Measurements from ENCODE around the gene AFF1. TPM values are rescaled to one million over a fixed set of nuclear protein-coding genes. Genes with fewer than 3 reads are reported as not detected.

AFF1 gene
- total RNA-seq, 3 donors from 2014 or later: 84.0 to 150 (median 120) TPM

DNA sequence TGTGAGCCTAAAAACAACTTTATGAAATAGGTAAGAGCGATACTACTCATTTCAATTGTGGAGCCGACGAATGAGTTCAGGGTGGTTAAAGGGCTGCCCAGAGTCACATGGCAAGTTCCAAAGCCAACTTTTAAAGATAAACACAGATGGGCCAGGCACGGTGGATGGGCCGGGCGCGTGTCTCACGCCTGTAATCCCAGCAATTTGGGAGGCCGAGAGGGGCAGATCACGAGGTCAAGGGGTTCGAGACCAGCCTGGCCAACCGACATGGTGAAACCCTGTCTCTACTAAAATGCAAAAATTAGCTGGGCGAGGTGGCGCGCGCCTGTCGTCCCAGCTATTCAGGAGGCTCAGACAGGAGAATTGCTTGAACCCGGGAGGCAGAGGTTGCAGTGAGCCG, 41.7 kb upstream of the AFF1 start:
- TF ChIP-seq CTCF (IDR thresholded peaks at IDR 0.05): no peak
- H3K4me3 ChIP-seq: no peak overlapping the region
- DNase-seq: no peak
- intact Hi-C loops (cut with DNase I, micrococcal nuclease): loop anchor here in 1 of 2 donors (5.0 kb wide), 1 partner anchor 396 kb away; no protein-coding TSS in a partner anchor
- H3K4me1 ChIP-seq (ENCODE audit: low read depth): no peaks in the 10 kb centered on the region
- no peaks in the 10 kb centered on the region for H3K9me3 ChIP-seq
- ATAC-seq: no peak
- H3K36me3 ChIP-seq (ENCODE audit: low read depth): no peaks in the 10 kb centered on the region

DNA sequence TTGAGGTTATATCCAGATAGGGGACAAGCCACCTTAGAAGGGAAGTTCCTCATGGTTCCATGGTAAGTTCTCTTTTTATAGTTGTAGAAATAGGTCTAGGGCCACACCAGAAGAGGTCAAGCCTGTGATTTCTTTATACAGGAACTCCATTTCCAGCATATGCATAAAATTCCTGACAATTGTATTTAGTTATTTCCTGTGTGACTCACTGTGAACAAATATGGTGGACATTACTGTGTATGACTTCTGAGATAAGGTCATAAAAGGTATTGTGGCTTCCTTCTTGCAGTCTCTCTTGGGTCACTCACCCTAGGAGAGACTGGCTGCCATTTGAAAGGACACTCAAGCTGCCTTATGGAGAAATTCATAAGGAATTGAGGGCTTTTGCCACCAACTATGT, 40.4 kb upstream of the AFF1 start:
- TF ChIP-seq CTCF (IDR thresholded peaks at IDR 0.05): no peak
- Histone ChIP-seq H3K4me1 (ENCODE audit: low read depth) (no peaks in the 10 kb centered on the region), H3K36me3 (ENCODE audit: low read depth) (no peaks in the 10 kb centered on the region), H3K9me3 (no peaks in the 10 kb centered on the region), H3K4me3 (no peak overlapping the region)
- intact Hi-C loops (cut with DNase I, micrococcal nuclease): loop anchor here in 1 of 2 donors (5.0 kb wide), 1 partner anchor 397 kb away; no protein-coding TSS in a partner anchor
- ATAC-seq (peak; percentile 70), DNase-seq (no peak)

DNA sequence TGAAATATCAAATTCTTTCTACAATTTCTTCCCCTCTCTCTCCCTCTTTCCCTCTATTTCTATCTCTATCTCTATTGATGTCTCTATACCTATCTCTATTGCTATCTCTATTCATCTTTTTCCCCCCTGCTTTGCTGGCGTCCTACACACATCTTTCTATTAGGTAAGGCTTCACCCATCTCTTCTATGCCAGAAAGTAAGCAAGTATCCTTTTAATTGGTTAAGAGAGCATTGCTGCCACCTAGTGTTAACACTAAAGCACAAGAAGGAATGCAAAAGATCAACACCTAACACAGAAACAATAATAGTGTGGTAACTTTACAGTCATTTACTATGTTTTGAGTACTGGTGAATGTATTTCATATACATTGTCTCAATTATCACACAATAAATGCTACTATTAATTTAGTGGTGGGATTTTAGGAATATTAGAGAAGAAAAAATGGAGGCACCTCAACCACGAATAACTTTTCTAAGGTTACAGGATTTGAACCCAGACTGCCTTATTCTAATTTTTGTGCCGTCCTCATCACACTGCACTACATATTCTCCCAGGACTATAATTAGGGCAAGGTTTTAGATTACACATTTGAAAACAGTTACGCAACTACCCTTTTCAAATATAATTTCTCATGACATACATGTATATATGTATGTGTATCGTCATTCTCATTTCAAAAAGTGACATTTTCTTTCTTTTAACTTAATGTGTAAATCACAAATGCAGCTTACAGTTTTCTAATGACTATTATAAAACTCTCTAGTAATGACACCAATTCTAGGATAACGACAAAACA, 38.9 kb upstream of the AFF1 start:
- Histone ChIP-seq H3K36me3 (ENCODE audit: low read depth) (no peaks in the 10 kb centered on the region), H3K4me1 (ENCODE audit: low read depth) (no peaks in the 10 kb centered on the region), H3K4me3 (no peak overlapping the region), H3K9me3 (no peaks in the 10 kb centered on the region)
- peak; percentile 48 for ATAC-seq
- intact Hi-C loops (cut with DNase I, micrococcal nuclease): loop anchor here in 1 of 2 donors (5.0 kb wide), 1 partner anchor 399 kb away; no protein-coding TSS in a partner anchor
- peak in 1 of 3 donors; percentile 64 for DNase-seq
- peak; percentile 31 for TF ChIP-seq CTCF (IDR thresholded peaks at IDR 0.05)

GRCh38 chr4:86896596-86896995, 38.2 kb upstream of the AFF1 start:
- TF ChIP-seq CTCF (IDR thresholded peaks at IDR 0.05): no peak
- H3K4me1 ChIP-seq (ENCODE audit: low read depth): no peaks in the 10 kb centered on the region
- no peak for DNase-seq
- no peaks in the 10 kb centered on the region for H3K36me3 ChIP-seq (ENCODE audit: low read depth)
- H3K4me3 ChIP-seq: no peak overlapping the region
- intact Hi-C loops (cut with DNase I, micrococcal nuclease): loop anchor here in 1 of 2 donors (5.0 kb wide), 1 partner anchor 399 kb away; no protein-coding TSS in a partner anchor
- no peaks in the 10 kb centered on the region for H3K9me3 ChIP-seq
- no peak for ATAC-seq

DNA sequence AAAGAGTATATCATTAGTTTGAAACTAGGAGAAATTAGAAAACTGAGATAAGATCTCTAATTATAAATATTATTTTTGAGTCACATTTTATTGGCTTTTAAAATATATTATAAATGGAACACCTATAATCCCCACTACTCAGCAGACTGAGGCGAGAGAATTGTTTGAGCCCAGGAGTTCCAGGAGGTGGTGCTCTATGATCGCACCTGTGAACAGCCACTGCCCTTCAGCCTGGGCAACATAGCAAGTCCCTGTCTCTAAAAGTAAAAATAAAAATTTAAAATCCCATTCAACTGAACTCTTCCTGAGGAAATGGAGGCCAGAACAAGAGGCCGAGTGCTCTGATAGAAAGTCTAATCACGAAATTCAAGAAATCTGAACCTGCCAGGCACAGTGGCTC, 36.2 kb upstream of the AFF1 start:
- H3K4me1 ChIP-seq (ENCODE audit: low read depth): no peaks in the 10 kb centered on the region
- no peaks in the 10 kb centered on the region for H3K36me3 ChIP-seq (ENCODE audit: low read depth)
- TF ChIP-seq CTCF (IDR thresholded peaks at IDR 0.05): no peak
- H3K9me3 ChIP-seq: no peaks in the 10 kb centered on the region
- ATAC-seq (no peak), DNase-seq (no peak)
- H3K4me3 ChIP-seq: no peak overlapping the region
- intact Hi-C loops (cut with DNase I, micrococcal nuclease): loop anchor here in 1 of 2 donors (5.0 kb wide), 1 partner anchor 401 kb away; no protein-coding TSS in a partner anchor
